ENCODE results near the gene KCNG2.
"Not testable (repeated sequence)": the region's sequence is repeated elsewhere in the genome, so short reads cannot be mapped to it uniquely, and the experiment has no call there.

KCNG2 gene

DNA sequence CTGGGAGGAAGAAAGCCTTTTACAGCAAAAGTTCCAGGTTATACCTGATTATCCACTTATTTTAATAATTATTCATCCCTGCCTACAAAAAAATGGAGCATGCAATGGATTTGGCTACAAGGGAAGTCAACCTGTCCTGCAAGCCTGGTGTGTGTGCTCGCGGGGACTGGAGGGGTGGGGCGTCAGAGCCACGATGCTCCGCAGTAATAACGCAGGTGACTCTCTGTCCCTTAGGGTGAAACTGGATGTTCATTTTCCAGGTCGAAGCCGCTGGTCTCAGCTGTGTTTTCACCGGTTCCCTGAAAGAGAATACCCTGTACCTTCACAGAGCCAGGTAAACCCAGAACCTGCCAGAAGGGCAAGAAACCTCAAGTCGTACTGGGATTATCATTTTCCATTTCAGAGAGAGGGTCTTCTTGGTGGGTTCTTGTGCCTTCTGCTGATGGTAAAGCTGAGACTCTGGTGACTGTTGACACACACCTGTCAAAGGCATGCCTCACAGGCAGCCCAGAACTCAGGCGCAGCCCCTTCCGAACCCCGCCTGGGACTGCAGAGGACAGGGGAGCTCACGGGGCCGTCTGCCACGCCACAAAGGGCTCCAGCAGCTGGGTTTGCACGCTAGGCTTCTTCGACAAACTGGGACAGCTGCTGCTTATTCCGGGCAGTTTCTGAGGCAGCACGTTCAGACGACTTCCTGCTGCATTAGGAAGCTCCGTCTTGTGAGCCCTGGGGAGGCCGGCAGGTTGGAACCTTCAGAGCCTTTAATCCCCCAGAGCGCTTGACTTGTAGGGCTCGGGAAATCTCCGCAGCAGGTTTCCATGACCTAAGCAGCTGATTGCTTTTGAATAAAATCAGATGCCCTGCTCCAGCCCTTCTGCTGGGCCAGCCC lies 58.6 kb downstream of the KCNG2 start:
- no peak for DNase-seq

DNA sequence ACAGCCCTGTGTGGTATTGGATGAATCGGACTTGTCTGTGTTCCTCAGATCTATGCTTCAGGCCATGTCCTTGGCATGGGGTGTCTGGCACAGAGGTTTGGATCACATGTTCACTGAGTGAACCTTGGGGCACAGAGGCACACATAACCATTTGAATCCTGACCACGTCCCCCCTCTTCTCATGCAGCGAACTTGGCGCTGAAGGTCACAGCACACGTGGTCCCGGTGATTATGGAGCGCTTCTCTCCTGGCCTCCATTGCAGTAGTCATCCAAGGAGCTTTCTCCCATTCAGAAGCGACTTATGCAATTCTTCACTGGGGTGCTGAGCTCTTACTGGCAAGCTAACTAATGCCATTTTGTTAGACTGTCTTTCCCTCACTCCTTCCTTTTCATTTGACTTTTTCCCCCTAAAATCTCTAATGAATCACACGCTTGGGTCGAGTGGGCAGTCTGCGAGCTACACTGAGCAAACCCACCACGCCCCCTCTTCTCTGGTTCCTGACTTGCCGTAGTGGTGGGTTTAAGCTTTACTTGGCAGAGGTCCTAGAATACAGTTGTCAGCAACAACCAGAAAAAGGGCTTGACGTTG lies 59.4 kb downstream of the KCNG2 start:
- DNase-seq = no peak

- no peak for DNase-seq
Measured at GRCh38 chr18:79859314-79859713, 61.6 kb downstream of the KCNG2 start.

GRCh38 chr18:79861687-79862086 lies 63.9 kb downstream of the KCNG2 start:
- DNase-seq = no peak

DNA sequence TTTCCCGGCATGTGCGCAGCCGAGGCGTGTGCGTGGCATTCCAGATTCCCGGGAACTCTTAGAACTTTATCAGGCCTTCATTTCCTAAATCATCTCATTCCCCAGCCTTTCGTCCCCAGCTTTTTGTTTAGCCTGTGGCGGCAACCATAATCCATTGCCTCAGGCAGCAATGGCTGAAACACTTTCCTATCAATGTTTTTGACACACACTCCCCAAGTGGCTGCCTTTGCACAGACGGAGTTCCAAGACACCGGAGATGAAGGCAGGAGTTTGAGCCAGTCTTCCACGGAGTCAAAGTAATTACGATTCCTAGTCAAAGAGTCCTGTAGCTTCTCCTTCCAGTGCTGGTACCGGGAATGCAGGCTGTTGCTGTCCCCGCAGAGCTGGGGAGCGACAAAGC lies 64.8 kb downstream of the KCNG2 start:
- DNase-seq = no peak

GRCh38 chr18:79863161-79864005 lies 65.6 kb downstream of the KCNG2 start:
- no peak for DNase-seq

DNA sequence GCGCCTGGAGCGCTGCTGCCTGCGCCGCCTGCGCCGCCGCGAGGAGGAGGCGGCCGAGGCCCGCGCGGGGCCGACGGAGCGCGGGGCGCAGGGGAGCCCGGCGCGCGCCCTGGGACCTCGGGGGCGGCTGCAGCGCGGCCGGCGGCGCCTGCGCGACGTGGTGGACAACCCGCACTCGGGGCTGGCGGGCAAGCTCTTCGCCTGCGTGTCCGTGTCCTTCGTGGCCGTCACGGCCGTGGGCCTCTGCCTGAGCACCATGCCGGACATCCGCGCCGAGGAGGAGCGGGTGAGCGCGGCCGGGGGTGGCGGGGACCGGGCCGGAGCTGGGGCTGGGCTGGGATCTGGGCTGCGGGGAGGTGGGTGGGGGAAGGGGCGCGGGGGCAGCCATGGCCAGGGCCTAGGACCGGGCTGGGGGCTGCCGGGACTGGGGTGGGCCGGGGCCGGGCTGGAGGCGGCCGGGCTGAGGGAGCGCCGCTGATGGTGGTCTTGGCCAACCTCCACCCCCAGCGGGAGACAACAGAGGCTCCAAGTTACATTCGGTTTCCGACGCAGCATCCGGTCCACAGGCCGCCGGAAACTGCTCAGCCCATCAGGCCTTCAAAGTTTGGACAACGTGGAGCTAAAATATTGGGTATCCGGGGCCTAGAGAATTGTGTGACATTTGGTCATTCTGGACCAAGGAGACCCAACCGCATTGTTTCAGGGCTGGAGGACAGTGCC lies 66.4 kb downstream of the KCNG2 start:
- no peak for DNase-seq

- not testable (repeated sequence) for DNase-seq
Measured at GRCh38 chr18:79864955-79865354, 67.2 kb downstream of the KCNG2 start.

DNA sequence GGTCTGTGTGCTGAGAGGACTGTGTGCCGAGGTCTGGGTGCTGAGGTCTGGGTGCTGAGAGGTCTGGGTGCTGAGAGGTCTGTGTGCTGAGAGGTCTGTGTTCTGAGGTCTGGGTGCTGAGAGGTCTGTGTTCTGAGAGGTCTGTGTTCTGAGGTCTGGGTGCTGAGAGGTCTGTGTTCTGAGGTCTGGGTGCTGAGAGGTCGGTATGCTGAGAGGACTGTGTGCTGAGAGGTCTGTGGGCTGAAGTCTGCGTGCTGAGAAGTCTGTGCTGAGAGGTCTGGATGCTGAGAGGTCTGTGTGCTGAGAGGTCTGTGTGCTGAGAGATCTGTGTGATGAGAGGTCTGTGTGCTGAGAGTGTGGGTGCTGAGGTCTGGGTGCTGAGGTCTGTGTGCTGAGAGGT lies 68.2 kb downstream of the KCNG2 start:
- DNase-seq = not testable (repeated sequence)

DNA sequence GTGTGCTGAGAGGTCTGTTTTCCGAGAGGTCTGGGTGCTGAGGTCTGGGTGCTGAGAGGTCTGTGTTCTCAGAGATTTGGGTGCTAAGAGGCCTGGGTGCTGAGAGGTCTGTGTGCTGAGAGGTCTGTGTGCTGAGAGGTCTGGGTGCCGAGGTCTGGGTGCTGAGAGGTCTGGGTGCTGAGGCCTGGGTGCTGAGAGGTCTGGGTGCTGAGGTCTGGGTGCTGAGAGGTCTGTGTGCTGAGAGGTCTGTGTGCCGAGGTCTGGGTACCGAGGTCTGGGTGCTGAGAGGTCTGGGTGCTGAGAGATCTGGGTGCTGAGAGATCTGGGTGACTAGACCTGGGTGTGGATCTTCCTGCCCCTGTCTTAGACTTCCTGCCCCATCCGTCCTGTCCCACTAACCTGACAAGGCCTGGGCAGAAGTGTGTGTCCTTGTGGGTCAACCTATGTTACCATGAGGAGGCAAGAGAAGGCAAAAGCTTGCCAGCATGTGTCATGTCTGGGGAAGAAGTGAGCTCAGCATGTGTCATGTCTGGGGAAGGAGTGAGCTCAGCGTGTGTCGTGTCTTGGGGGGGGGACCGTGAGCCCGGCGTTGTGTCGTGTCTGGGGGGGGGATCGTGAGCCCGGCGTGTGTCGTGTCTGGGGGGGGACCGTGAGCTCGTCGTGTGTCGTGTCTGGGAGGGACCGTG lies 69.3 kb downstream of the KCNG2 start:
- DNase-seq = peak; percentile 25

DNA sequence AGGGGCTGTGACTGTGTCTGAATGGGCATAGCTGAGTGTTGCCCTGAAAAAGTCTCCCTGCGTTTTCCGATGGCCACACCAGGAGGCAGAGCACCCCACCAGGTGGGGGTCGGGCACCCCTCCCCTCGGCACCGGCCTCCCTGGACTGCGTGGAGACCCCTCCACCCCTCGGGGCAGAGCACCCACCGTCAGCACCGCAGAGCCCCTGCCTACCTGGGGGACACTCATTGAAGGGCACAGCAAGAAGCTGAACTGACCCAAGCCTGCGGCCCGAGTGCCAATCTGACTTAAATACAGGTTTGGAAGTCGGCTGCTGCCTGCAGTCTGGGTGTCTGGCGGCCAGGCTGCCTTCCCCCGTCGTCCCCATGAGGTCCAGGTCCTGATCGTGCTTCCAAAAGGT lies 69.9 kb downstream of the KCNG2 start:
- DNase-seq = no peak

DNA sequence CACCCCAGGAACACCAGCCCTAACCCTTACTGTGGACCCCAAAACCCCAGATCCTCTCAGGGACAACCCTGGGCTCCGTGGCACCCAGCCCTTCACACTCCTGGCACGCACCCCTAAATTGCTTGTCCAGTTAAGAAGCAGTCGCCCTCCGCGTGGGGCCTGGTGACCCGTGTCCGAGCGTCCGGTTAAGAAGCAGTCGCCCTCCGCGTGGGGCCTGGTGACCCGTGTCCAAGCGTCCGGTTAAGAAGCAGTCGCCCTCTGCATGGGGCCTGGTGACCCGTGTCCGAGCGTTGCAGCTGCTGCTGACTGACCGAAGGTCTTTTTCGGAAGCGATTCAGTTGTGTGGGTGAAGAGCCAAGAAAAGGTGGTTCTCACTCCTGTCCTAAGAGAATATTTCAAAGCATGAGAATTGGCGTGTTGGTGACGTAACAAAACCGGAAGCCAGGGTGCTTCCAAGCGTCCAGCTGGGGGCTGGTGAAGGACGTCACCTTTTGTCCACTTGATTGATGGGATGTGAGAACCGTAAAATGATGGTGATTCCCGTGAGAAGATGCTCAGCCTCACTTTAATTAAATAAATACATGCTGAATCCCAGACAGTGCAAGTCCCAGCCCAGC lies 70.5 kb downstream of the KCNG2 start:
- no peak for DNase-seq

DNA sequence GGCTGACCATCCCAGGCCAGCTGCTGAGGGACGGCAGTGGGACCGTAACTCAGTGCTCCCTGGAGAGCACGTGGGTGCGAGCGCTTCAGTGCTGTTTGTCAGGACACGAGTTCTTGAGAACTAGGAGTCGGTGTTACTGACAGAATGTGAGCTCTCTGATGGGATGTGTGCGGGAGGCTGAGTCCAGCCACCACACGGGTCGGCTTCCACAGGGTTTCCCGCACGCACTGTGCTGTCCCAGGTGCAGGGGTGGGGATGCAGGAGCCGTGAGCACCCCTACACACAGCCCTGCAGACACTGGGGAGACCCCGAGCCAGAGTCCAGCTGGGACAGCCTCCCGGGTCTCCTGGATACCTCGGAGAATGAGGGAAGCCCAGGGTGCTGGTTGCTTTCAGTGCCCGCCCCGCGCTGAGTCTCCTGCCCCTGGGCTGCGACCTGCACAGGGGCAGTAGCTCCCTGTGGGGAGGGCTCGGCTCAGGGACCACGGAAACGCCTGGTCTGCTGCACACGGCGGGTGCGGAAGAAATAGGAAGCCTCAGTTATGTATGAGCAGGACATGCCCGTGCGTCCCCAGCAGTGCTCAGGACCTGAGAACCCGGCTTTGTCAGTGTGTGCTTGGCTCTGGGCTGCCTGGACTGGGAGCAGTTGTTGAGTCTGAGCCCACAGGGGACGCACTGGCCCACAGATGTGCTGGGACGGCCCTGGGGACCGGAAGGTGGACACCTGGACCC lies 71.2 kb downstream of the KCNG2 start:
- DNase-seq = no peak

DNA sequence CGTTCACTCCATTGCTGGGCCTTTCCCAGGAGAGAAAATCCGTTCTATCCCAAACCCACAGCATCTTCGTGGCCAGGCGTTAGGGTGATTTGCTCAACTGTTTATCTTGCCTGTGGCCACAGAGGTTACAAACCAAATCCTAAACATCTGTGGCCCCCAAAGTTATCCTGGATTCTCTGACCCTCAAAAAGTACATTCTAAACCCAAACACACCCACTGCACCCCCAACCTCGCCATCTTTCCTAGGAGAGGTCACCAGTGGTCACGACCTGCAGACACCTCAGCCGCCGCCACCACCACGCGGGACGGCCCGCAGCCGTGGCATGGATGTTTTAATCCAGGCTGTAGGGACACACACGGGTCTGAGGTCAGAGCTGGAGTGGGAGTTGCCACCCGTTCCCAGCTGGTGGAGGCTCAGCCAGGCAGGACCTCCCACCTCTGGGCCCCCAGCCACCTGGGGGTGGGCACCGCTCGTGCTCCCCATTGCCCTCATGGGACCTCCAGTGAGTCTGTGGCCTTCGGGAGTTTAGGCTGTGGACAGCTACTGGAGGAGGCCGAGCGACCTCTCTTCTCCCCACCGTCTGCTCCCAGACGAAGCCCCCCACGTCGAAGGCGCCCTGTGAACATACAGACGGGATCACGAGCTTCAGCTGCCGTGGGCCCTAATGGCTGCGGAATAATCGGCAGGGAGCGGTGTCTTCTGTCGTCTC lies 72.0 kb downstream of the KCNG2 start:
- DNase-seq = no peak

DNA sequence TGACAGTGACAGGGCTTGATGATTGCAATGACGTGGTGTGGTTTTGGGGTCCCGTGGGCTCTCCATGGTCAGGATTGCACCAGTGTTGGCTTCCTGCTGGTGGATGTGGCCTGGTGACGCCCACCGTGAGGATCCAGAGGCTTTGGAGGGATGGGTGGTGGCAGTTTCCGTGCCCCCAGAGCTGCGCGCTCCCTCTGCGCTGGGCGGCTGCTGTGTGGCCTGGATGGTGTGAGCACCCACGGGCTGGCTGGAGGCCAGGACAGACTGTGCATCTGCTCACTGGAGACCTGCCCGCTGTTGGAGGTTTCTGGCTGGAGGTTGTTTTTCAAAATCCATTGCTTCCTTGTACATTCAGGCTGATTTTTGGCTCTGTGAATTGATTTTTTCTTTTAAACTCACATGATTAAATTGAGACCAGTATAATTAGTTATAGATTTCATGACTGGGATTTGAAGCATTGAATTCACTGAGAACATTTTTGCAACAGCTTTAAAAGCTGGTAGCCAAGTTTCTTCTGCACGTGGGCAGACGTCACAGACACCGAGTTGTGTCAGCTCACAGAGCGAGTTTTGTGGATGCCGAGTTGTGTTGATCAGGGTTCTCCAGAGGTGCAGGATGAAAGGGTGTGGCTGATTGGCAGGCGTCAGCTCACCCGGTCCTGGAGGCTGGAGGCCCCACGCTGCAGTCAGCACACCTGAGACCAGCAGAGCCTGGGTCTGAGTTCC lies 72.7 kb downstream of the KCNG2 start:
- DNase-seq = no peak

GRCh38 chr18:79871026-79871390 lies 73.3 kb downstream of the KCNG2 start:
- DNase-seq = no peak

DNA sequence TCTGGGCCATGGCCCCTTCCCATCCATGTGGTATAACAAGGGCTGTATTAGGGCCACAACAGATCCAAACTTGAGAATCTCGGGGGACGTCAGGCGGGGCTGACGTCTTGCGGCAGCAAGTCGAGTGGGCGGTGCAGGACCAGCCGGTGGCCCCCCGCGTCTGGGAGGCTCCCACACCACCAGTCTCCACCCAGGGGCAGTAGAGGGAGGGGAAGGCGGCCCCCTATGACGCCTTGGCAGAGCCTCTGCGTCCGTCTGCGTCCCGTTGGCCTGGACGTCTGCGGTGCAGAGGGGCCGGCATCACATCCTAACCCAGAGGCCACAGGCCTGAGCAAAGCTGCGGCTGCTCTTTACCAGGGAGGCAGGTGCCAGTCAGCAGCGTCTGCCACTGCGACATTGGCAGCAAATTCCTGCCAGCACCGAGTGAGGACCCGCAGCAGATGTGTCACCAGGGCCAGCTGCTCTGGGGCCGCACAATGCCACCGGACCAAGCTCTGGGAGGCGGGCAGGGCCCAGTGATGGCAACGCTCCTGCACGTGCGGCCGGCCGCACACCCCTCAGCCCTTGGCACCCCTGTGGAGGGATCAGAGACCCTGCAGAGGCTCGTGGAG lies 73.8 kb downstream of the KCNG2 start:
- DNase-seq = no peak

DNA sequence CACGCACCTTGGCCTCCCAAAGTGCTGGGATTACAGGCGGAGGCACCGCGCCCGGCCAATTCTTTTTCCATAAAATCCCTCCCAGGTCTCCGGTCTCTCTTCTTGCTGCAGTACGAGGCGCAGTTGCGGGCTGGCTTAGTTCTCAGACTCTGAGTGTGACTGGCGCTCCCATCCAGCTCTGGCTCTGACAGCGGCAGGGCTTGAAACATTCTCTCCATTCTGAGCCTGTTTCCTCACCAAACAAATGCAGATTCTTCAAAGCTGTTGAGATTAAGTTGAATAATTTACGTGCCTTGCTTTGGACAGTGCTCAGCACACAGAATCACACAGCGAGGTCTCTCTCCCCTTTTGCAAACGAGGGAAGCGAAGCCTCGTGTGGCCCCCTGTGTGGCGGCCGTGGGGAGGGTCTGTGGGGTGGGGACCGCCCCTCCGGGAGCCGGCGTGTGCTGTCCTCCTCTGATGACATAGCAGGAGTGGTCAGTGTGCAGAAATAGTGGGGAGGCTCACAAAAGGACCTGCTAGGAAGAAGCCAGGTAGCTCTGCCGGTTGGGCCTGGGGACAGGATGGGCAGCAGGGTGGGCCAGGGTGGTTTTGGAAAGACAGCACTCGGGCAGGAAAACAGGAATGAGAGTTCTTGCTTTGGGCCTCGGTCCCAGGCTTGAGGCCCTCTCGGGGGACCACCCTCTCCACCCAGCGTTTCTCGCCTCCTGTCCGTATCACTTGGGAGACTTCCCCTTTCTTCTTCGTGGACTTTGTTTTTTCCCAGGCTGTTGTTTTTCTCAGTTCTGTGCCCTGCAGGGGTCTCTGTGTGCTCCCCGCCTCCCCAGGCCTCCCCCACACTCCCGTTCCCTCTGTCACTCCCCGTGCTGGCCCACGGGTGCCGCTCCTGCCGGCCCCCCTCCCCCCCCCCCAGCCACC lies 75.0 kb downstream of the KCNG2 start:
- no peak for DNase-seq
